8988T (cell line): ENCODE measurements around the gene C3orf80.
"Not testable (repeated sequence)": the region's sequence is repeated elsewhere in the genome, so short reads cannot be mapped to it uniquely, and the experiment has no call there.

Experiments
- DNase-seq: peaks from one replicate; pipeline ENCODE4 v3.0.0; 2011

Gene C3orf80

GRCh38 chr3:160217675-160218074, 7.5 kb upstream of the C3orf80 start:
- DNase-seq, result no peak

- no peak for DNase-seq
Measured at GRCh38 chr3:160218136-160218535, 7.1 kb upstream of the C3orf80 start.

- no peak for DNase-seq
Measured at GRCh38 chr3:160220038-160220437, 5.2 kb upstream of the C3orf80 start.

- no peak for DNase-seq
Measured at GRCh38 chr3:160221019-160221418, 4.2 kb upstream of the C3orf80 start.

GRCh38 chr3:160224256-160224655, 966 bp upstream of the C3orf80 start:
- no peak for DNase-seq

- no peak for DNase-seq
Measured at GRCh38 chr3:160224811-160225175, 429 bp upstream of the C3orf80 start.

- no peak for DNase-seq
Measured at GRCh38 chr3:160226026-160226907, 1.0 kb downstream of the C3orf80 start.

GRCh38 chr3:160227419-160227818, 2.2 kb downstream of the C3orf80 start:
- DNase-seq, result no peak

- DNase-seq, result no peak
Measured at GRCh38 chr3:160232014-160232413, 6.8 kb downstream of the C3orf80 start.

- DNase-seq, result not testable (repeated sequence)
Measured at GRCh38 chr3:160240719-160241118, 15.5 kb downstream of the C3orf80 start.

GRCh38 chr3:160245261-160245800, 20.1 kb downstream of the C3orf80 start:
- no peak for DNase-seq

- DNase-seq, result no peak
Measured at GRCh38 chr3:160247766-160248165, 22.5 kb downstream of the C3orf80 start.

- no peak for DNase-seq
Measured at GRCh38 chr3:160253298-160253697, 28.1 kb downstream of the C3orf80 start.

GRCh38 chr3:160257606-160258005, 32.4 kb downstream of the C3orf80 start:
- no peak for DNase-seq

GRCh38 chr3:160259589-160259988, 34.4 kb downstream of the C3orf80 start:
- DNase-seq, result no peak

GRCh38 chr3:160260587-160261270, 35.5 kb downstream of the C3orf80 start:
- DNase-seq, result no peak

GRCh38 chr3:160265088-160265487, 39.9 kb downstream of the C3orf80 start:
- DNase-seq, result no peak
